H9 (cell line): ENCODE measurements around the gene SLC10A3. TPM values are rescaled to one million over a fixed set of nuclear protein-coding genes. Genes with fewer than 3 reads are reported as not detected.

ENCODE experiments used
- DNase-seq: peaks from one replicate; pipeline ENCODE4 v3.0.0-alpha.2; 2017
- H2AFZ ChIP-seq: one replicate; pipeline ENCODE4 v1.6.1; 2013; ENCODE audit warnings: mild to moderate bottlenecking, low read length, control low read depth, moderate library complexity
- H2AK5ac ChIP-seq: 2 replicates; pipeline ENCODE4 v1.6.1; 2013; ENCODE audit warnings: low read length, control low read depth, mixed read lengths; ENCODE audit not compliant: insufficient read length
- H2BK120ac ChIP-seq: one replicate; pipeline ENCODE4 v1.6.1; 2013; ENCODE audit warnings: low read depth, mild to moderate bottlenecking, low read length, control low read depth, inconsistent platforms; ENCODE audit not compliant: poor library complexity, severe bottlenecking
- H2BK12ac ChIP-seq: 2 replicates; pipeline ENCODE4 v1.6.1; 2013; ENCODE audit warnings: low read length, control low read depth, mixed read lengths, low read depth; ENCODE audit not compliant: insufficient read length
- H2BK15ac ChIP-seq: 2 replicates; pipeline ENCODE4 v1.6.1; 2013; ENCODE audit warnings: low read depth, low read length, control low read depth
- H2BK20ac ChIP-seq: one replicate; pipeline ENCODE4 v1.6.1; 2013; ENCODE audit warnings: low read depth, mild to moderate bottlenecking, low read length, control low read depth, inconsistent platforms; ENCODE audit not compliant: poor library complexity, severe bottlenecking
- H2BK5ac ChIP-seq: 2 replicates; pipeline ENCODE4 v1.6.1; 2013; ENCODE audit warnings: low read length, control low read depth, mixed read lengths; ENCODE audit not compliant: insufficient read length
- H3K14ac ChIP-seq: 2 replicates; pipeline ENCODE4 v1.6.1; 2013; ENCODE audit warnings: low read length, control low read depth; ENCODE audit not compliant: insufficient read depth
- H3K18ac ChIP-seq: 2 replicates; pipeline ENCODE4 v1.6.1; 2013; ENCODE audit warnings: low read depth, mild to moderate bottlenecking, mixed read lengths, low read length, control low read depth; ENCODE audit not compliant: insufficient read length
- H3K23ac ChIP-seq: 2 replicates; pipeline ENCODE4 v1.6.1; 2013; ENCODE audit warnings: low read length, control low read depth, mixed read lengths, low read depth; ENCODE audit not compliant: insufficient read length
- H3K23me2 ChIP-seq: 2 replicates; pipeline ENCODE4 v1.6.1; 2013; ENCODE audit warnings: low read depth, mild to moderate bottlenecking, mixed read lengths, low read length, control low read depth; ENCODE audit not compliant: insufficient read length, poor library complexity, severe bottlenecking
- H3K27ac ChIP-seq: 2 replicates; pipeline ENCODE4 v1.5.1; 2013; ENCODE audit warnings: low read length, control low read depth, mixed read lengths, low read depth; ENCODE audit not compliant: insufficient read length
- H3K27me3 ChIP-seq: 2 replicates; pipeline ENCODE4 v1.6.1; 2013; ENCODE audit warnings: low read length, control low read depth, inconsistent platforms; ENCODE audit not compliant: insufficient read depth
- H3K4ac ChIP-seq: 2 replicates; pipeline ENCODE4 v1.6.1; 2013; ENCODE audit warnings: low read depth, mild to moderate bottlenecking, control low read depth, inconsistent platforms, low read length, moderate library complexity
- H3K4me1 ChIP-seq: 2 replicates; pipeline ENCODE4 v1.6.1; 2013; ENCODE audit warnings: low read length, control low read depth, inconsistent platforms; ENCODE audit not compliant: insufficient read depth
- H3K4me2 ChIP-seq: 2 replicates; pipeline ENCODE4 v1.6.1; 2013; ENCODE audit warnings: low read length, control low read depth, mixed read lengths; ENCODE audit not compliant: insufficient read length, insufficient read depth
- H3K56ac ChIP-seq: 2 replicates; pipeline ENCODE4 v1.6.1; 2013; ENCODE audit warnings: low read depth, mild to moderate bottlenecking, mixed read lengths, low read length, control low read depth; ENCODE audit not compliant: insufficient read length
- H3K79me1 ChIP-seq: 2 replicates; pipeline ENCODE4 v1.6.1; 2013; ENCODE audit warnings: low read depth, mild to moderate bottlenecking, moderate library complexity, low read length, control low read depth, inconsistent platforms; ENCODE audit not compliant: insufficient read depth, poor library complexity, severe bottlenecking
- H3K79me2 ChIP-seq: 2 replicates; pipeline ENCODE4 v1.6.1; 2013; ENCODE audit warnings: low read length, control low read depth, inconsistent platforms; ENCODE audit not compliant: insufficient read depth
- H3K9ac ChIP-seq: 2 replicates; pipeline ENCODE4 v1.6.1; 2013; ENCODE audit warnings: low read length, control low read depth, mixed read lengths; ENCODE audit not compliant: insufficient read length; ENCODE audit errors: extremely low read depth
- H3K9me3 ChIP-seq: one replicate; pipeline ENCODE4 v1.6.1; 2013; ENCODE audit warnings: low read depth, low read length, inconsistent platforms; ENCODE audit not compliant: control insufficient read depth
- H3T11ph ChIP-seq: one replicate; pipeline ENCODE4 v1.6.1; 2013; ENCODE audit warnings: mild to moderate bottlenecking, low read length, control low read depth, inconsistent platforms
- H4K20me1 ChIP-seq: one replicate; pipeline ENCODE4 v1.6.1; 2013; ENCODE audit not compliant: control insufficient read depth, insufficient read length, insufficient read depth
- H4K5ac ChIP-seq: 2 replicates; pipeline ENCODE4 v1.6.1; 2013; ENCODE audit warnings: low read depth, mild to moderate bottlenecking, mixed read lengths, low read length, control low read depth; ENCODE audit not compliant: insufficient read length
- H4K8ac ChIP-seq: replicated peaks from 2 replicates; pipeline ENCODE4 v1.6.1; 2013; ENCODE audit warnings: low read length, control low read depth, mixed read lengths, low read depth; ENCODE audit not compliant: insufficient read length
- H4K91ac ChIP-seq: 2 replicates; pipeline ENCODE4 v1.6.1; 2013; ENCODE audit warnings: low read depth, mild to moderate bottlenecking, moderate library complexity, mixed read lengths, low read length, control low read depth; ENCODE audit not compliant: insufficient read length
- H3K27ac Mint-ChIP-seq, 3 experiments: 2 replicates in 2 of 3; 3 replicates in 1 of 3; pipeline ENCODE4 v1.8.0; 2020 to 2021; ENCODE audit warnings: mixed read lengths in 3 of 3, mild to moderate bottlenecking in 1 of 3, moderate library complexity in 1 of 3
- H3K27me3 Mint-ChIP-seq: 2 replicates; pipeline ENCODE4 v1.8.0; 2021; ENCODE audit warnings: low read depth, mild to moderate bottlenecking, moderate library complexity, mixed read lengths
- H3K36me3 Mint-ChIP-seq, 3 experiments: 2 replicates in 2 of 3; 3 replicates in 1 of 3; pipeline ENCODE4 v1.8.0; 2020 to 2021; ENCODE audit warnings: low read depth in 3 of 3, mixed read lengths in 3 of 3; ENCODE audit not compliant: insufficient read depth in 1 of 3
- H3K4me1 Mint-ChIP-seq, 2 experiments: 2 replicates each; pipeline ENCODE4 v1.8.0; 2020; ENCODE audit warnings: mixed read lengths in 2 of 2
- H3K4me3 Mint-ChIP-seq, 2 experiments: 2 replicates in 1 of 2; 3 replicates in 1 of 2; pipeline ENCODE4 v1.8.0; 2020 to 2021; ENCODE audit warnings: mild to moderate bottlenecking in 2 of 2, mixed read lengths in 2 of 2, moderate library complexity in 1 of 2
- H3K9me3 Mint-ChIP-seq, 2 experiments: 2 replicates in 1 of 2; 3 replicates in 1 of 2; pipeline ENCODE4 v1.8.0; 2020; ENCODE audit warnings: mild to moderate bottlenecking in 2 of 2, mixed read lengths in 2 of 2, moderate library complexity in 1 of 2
- WGBS: extraction: QIAGEN DNeasy Blood & Tissue Kit; methylation state at CpG from one replicate; pipeline ENCODE4 v1.1.7; 2013; ENCODE audit warnings: missing lambda C conversion rate, low lambda C conversion rate, mixed read lengths; ENCODE audit not compliant: insufficient read length; ENCODE audit errors: extremely low coverage; 5-methylcytosine and 5-hydroxymethylcytosine counted together
- total RNA-seq: library from RNA; stranded (reverse); gene quantifications from 2 replicates; pipeline ENCODE4 v1.2.1, GENCODE V29; 2021
- TF ChIP-seq, protein P1 (sequence below): fragments of 200-600 bp; sonication (generic); conservative IDR thresholded peaks from 3 replicates; pipeline ENCODE4 v1.8.0; 2021; ENCODE audit warnings: antibody characterized with exemption, mild to moderate bottlenecking

SLC10A3 gene
- total RNA-seq, 1 experiment from 2014 or later: 8.8 TPM

DNA sequence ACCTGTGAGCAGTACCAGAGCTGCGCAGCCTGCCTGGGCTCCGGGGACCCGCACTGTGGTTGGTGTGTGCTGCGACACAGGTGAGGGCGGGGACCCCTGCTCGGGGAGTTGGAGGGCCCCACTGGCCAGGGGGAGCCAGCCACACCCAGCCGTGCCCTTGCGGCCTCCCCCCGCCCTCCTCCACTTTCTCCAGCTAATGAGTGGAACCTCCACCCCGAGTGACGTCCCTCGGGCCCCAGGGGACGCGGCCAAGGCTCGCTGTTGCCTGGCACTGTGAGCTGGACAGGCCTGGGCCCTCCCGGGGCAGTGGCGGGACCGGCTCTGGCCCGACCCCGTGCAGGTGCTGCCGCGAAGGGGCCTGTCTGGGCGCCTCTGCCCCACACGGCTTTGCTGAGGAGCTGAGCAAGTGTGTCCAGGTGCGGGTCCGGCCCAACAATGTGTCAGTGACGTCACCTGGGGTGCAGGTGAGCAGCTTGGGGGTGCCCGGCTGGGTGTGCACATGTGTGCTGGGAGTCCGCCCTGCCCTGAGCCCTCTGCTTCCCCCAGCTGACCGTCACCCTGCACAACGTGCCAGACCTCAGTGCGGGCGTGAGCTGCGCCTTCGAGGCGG is 26.7 kb downstream of the SLC10A3 start:
- no peak overlapping the region for H3K56ac ChIP-seq
- DNase-seq: no peak
- H2AFZ ChIP-seq: no peak overlapping the region
- H2BK5ac ChIP-seq: no peak overlapping the region
- no peak overlapping the region for H3K18ac ChIP-seq
- no peak overlapping the region for H3T11ph ChIP-seq
- H2BK120ac ChIP-seq: no peak overlapping the region
- H2AK5ac ChIP-seq: no peak overlapping the region
- H3K23me2 ChIP-seq: peaks cover 4% of the 10 kb centered on the region
- H3K79me2 ChIP-seq: no peaks in the 10 kb centered on the region
- Mint-ChIP-seq H3K4me3 (no peak overlapping the region), H3K36me3 (peaks cover 17 to 45% (median 34%) of the 10 kb centered on the region in 3 experiments; a peak in 6 of 7 replicates), H3K27ac (no peak overlapping the region), H3K4me1 (0 out of 4 replicates have a peak, but pooled peaks cover 0 to 4% of the 10 kb centered on the region in 2 experiments), H3K27me3 (no peaks in the 10 kb centered on the region; the same call in 1 of the 2 replicates), H3K9me3 (peaks cover 51 to 85% of the 10 kb centered on the region in 2 experiments)
- no CpG with 5 or more reads among the region's 36 CpGs for WGBS
- no peak overlapping the region for H4K5ac ChIP-seq
- no peak overlapping the region for H3K14ac ChIP-seq
- H4K91ac ChIP-seq: no peak overlapping the region
- H3K9me3 ChIP-seq: peaks cover 24% of the 10 kb centered on the region
- no peak overlapping the region for H3K4me2 ChIP-seq
- no peak overlapping the region for H2BK12ac ChIP-seq
- no peak overlapping the region for H3K4ac ChIP-seq
- H3K27ac ChIP-seq: no peak overlapping the region
- no peaks in the 10 kb centered on the region for H3K4me1 ChIP-seq
- H2BK15ac ChIP-seq: no peak overlapping the region
- no peaks in the 10 kb centered on the region for H3K79me1 ChIP-seq
- H2BK20ac ChIP-seq: no peak overlapping the region
- no peaks in the 10 kb centered on the region for H4K20me1 ChIP-seq
- H3K23ac ChIP-seq: no peak overlapping the region
- no peaks in the 10 kb centered on the region; the same call in 1 of the 2 replicates for H3K27me3 ChIP-seq
- no peak overlapping the region for H4K8ac ChIP-seq
- TF ChIP-seq, protein P1, sequence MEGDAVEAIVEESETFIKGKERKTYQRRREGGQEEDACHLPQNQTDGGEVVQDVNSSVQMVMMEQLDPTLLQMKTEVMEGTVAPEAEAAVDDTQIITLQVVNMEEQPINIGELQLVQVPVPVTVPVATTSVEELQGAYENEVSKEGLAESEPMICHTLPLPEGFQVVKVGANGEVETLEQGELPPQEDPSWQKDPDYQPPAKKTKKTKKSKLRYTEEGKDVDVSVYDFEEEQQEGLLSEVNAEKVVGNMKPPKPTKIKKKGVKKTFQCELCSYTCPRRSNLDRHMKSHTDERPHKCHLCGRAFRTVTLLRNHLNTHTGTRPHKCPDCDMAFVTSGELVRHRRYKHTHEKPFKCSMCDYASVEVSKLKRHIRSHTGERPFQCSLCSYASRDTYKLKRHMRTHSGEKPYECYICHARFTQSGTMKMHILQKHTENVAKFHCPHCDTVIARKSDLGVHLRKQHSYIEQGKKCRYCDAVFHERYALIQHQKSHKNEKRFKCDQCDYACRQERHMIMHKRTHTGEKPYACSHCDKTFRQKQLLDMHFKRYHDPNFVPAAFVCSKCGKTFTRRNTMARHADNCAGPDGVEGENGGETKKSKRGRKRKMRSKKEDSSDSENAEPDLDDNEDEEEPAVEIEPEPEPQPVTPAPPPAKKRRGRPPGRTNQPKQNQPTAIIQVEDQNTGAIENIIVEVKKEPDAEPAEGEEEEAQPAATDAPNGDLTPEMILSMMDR: no peak
- H3K9ac ChIP-seq: no peak overlapping the region
